ENCODE data around the gene TMX2.

Gene TMX2

GRCh38 chr11:57781529-57781943 lies 69.1 kb downstream of the TMX2 start:
- Histone ChIP-seq H3F3A (ENCODE audit: insufficient read depth) (no peaks in the 10 kb centered on the region), H3K27ac (ENCODE audit: low read depth, low read length) (no peak overlapping the region), H3K36me3 (ENCODE audit: low read length) (no peaks in the 10 kb centered on the region), H3K9me3 (ENCODE audit: insufficient read depth, low read length) (no peaks in the 10 kb centered on the region), H3K9me2 (replicated peaks; ENCODE audit: insufficient read depth, low read length) (no peaks in the 10 kb centered on the region), H3K79me2 (ENCODE audit: insufficient read depth, low read length) (no peaks in the 10 kb centered on the region), H4K20me1 (ENCODE audit: low read depth, low read length) (no peaks in the 10 kb centered on the region), H3K4me3 (ENCODE audit: insufficient read depth, low read length, poor library complexity, severe bottlenecking) (no peak overlapping the region), H3K4me2 (ENCODE audit: low read depth, low read length, poor library complexity, severe bottlenecking) (no peak overlapping the region), H3K9ac (ENCODE audit: low read length) (no peak overlapping the region), H3K27me3 (ENCODE audit: low read length) (no peaks in the 10 kb centered on the region), H2AFZ (ENCODE audit: low read depth, low read length, severe bottlenecking) (no peak overlapping the region)
- no peak for TF ChIP-seq CTCF (IDR thresholded peaks at IDR 0.05; ENCODE audit: insufficient read depth, low read length, poor library complexity, severe bottlenecking)

- Histone ChIP-seq H3K79me2 (ENCODE audit: insufficient read depth, low read length) (no peaks in the 10 kb centered on the region), H2AFZ (ENCODE audit: low read depth, low read length, severe bottlenecking) (no peak overlapping the region), H3K9me2 (replicated peaks; ENCODE audit: insufficient read depth, low read length) (no peaks in the 10 kb centered on the region), H3K4me2 (ENCODE audit: low read depth, low read length, poor library complexity, severe bottlenecking) (no peak overlapping the region), H3F3A (ENCODE audit: insufficient read depth) (no peaks in the 10 kb centered on the region), H4K20me1 (ENCODE audit: low read depth, low read length) (no peaks in the 10 kb centered on the region), H3K27me3 (ENCODE audit: low read length) (no peaks in the 10 kb centered on the region), H3K9ac (ENCODE audit: low read length) (no peak overlapping the region), H3K9me3 (ENCODE audit: insufficient read depth, low read length) (no peaks in the 10 kb centered on the region), H3K4me3 (ENCODE audit: insufficient read depth, low read length, poor library complexity, severe bottlenecking) (no peak overlapping the region), H3K36me3 (ENCODE audit: low read length) (no peaks in the 10 kb centered on the region), H3K27ac (ENCODE audit: low read depth, low read length) (no peak overlapping the region)
- TF ChIP-seq CTCF (IDR thresholded peaks at IDR 0.05; ENCODE audit: insufficient read depth, low read length, poor library complexity, severe bottlenecking): no peak
- TF ChIP-seq EZH2phosphoT487 (conservative IDR thresholded peaks at IDR 0.05; ENCODE audit: low read length): no peak
These were observed 72.7 kb downstream of the TMX2 start for GRCh38 chr11:57785072-57785471.

- no peak overlapping the region for H3K4me2 ChIP-seq (ENCODE audit: low read depth, low read length, poor library complexity, severe bottlenecking)
- no peak for TF ChIP-seq CTCF (IDR thresholded peaks at IDR 0.05; ENCODE audit: insufficient read depth, low read length, poor library complexity, severe bottlenecking)
- no peak for TF ChIP-seq EZH2phosphoT487 (conservative IDR thresholded peaks at IDR 0.05; ENCODE audit: low read length)
- no peaks in the 10 kb centered on the region for H3K9me3 ChIP-seq (ENCODE audit: insufficient read depth, low read length)
- H3K9ac ChIP-seq (ENCODE audit: low read length): no peak overlapping the region
- no peak overlapping the region for H3K27ac ChIP-seq (ENCODE audit: low read depth, low read length)
- no peaks in the 10 kb centered on the region for H3K36me3 ChIP-seq (ENCODE audit: low read length)
- H3F3A ChIP-seq (ENCODE audit: insufficient read depth): no peaks in the 10 kb centered on the region
- no peaks in the 10 kb centered on the region for H3K79me2 ChIP-seq (ENCODE audit: insufficient read depth, low read length)
- H4K20me1 ChIP-seq (ENCODE audit: low read depth, low read length): no peaks in the 10 kb centered on the region
- H3K9me2 ChIP-seq (replicated peaks; ENCODE audit: insufficient read depth, low read length): no peaks in the 10 kb centered on the region
- no peaks in the 10 kb centered on the region for H3K27me3 ChIP-seq (ENCODE audit: low read length)
- H3K4me3 ChIP-seq (ENCODE audit: insufficient read depth, low read length, poor library complexity, severe bottlenecking): no peak overlapping the region
- no peak overlapping the region for H2AFZ ChIP-seq (ENCODE audit: low read depth, low read length, severe bottlenecking)
These were observed 74.0 kb downstream of the TMX2 start for GRCh38 chr11:57786436-57786835.

All from SU-DHL-6 (cell line).